DOHH2 (cell line): ENCODE data around the gene IFT57.

Experiments used
- H3F3A ChIP-seq: fragments of 200-600 bp; sonication (generic), shearing (Covaris generic); 2 replicates; pipeline ENCODE4 v1.6.0; 2016; ENCODE audit warnings: antibody characterized with exemption, mild to moderate bottlenecking; ENCODE audit not compliant: control insufficient read depth, insufficient read depth
- H3K27ac ChIP-seq: fragments of 200-600 bp; sonication (generic); 2 replicates; pipeline ENCODE4 v1.5.1; 2014; ENCODE audit warnings: low read depth, mild to moderate bottlenecking, low read length, moderate library complexity
- H3K27me3 ChIP-seq: fragments of 200-600 bp; sonication (generic); 2 replicates; pipeline ENCODE4 v1.6.1; 2014; ENCODE audit warnings: mild to moderate bottlenecking, low read length, mixed read lengths; ENCODE audit not compliant: control insufficient read depth
- H3K36me3 ChIP-seq: fragments of 200-600 bp; sonication (generic); 2 replicates; pipeline ENCODE4 v1.6.1; 2014; ENCODE audit warnings: mild to moderate bottlenecking, low read length, moderate library complexity, mixed read lengths; ENCODE audit not compliant: control insufficient read depth
- H3K4me1 ChIP-seq: fragments of 200-600 bp; sonication (generic); 2 replicates; pipeline ENCODE4 v1.6.1; 2014; ENCODE audit warnings: mild to moderate bottlenecking, low read length, mixed read lengths; ENCODE audit not compliant: control insufficient read depth
- H3K4me2 ChIP-seq: fragments of 200-600 bp; sonication (generic); 2 replicates; pipeline ENCODE4 v1.6.0; 2014; ENCODE audit warnings: mild to moderate bottlenecking, low read length, moderate library complexity
- H3K4me3 ChIP-seq: fragments of 200-600 bp; sonication (generic); 2 replicates; pipeline ENCODE4 v1.5.1; 2014; ENCODE audit warnings: mild to moderate bottlenecking, low read length, mixed read lengths
- H3K79me2 ChIP-seq: fragments of 200-600 bp; sonication (generic); 2 replicates; pipeline ENCODE4 v1.6.1; 2014; ENCODE audit warnings: mild to moderate bottlenecking, low read length, mixed read lengths; ENCODE audit not compliant: control insufficient read depth
- H3K9me2 ChIP-seq: fragments of 200-600 bp; sonication (generic); replicated peaks from 2 replicates; pipeline ENCODE4 v1.6.1; 2014; ENCODE audit warnings: mild to moderate bottlenecking, low read length, mixed read lengths; ENCODE audit not compliant: control insufficient read depth
- H3K9me3 ChIP-seq: fragments of 200-600 bp; sonication (generic); 2 replicates; pipeline ENCODE4 v1.6.1; 2014; ENCODE audit warnings: antibody characterized with exemption, low read length, mixed read lengths; ENCODE audit not compliant: control insufficient read depth, insufficient read depth
- H4K20me1 ChIP-seq: fragments of 200-600 bp; sonication (generic); 2 replicates; pipeline ENCODE4 v1.6.0; 2014; ENCODE audit warnings: low read depth, mild to moderate bottlenecking, antibody characterized with exemption, low read length, moderate library complexity; ENCODE audit not compliant: control insufficient read depth, insufficient read depth
- EZH2phosphoT487 ChIP-seq: fragments of 200-600 bp; sonication (generic); IDR thresholded peaks from 2 replicates; pipeline ENCODE4 v1.6.1; 2017; ENCODE audit warnings: borderline replicate concordance, mild to moderate bottlenecking, antibody characterized with exemption, low read length, moderate library complexity, mixed read lengths
- TF ChIP-seq, protein P1 (sequence below): fragments of 200-600 bp; sonication (generic); IDR thresholded peaks from one replicate; pipeline ENCODE4 v1.5.1; 2014; ENCODE audit warnings: antibody characterized with exemption, mild to moderate bottlenecking, low read depth, low read length; ENCODE audit not compliant: poor library complexity, severe bottlenecking

The IFT57 gene

DNA sequence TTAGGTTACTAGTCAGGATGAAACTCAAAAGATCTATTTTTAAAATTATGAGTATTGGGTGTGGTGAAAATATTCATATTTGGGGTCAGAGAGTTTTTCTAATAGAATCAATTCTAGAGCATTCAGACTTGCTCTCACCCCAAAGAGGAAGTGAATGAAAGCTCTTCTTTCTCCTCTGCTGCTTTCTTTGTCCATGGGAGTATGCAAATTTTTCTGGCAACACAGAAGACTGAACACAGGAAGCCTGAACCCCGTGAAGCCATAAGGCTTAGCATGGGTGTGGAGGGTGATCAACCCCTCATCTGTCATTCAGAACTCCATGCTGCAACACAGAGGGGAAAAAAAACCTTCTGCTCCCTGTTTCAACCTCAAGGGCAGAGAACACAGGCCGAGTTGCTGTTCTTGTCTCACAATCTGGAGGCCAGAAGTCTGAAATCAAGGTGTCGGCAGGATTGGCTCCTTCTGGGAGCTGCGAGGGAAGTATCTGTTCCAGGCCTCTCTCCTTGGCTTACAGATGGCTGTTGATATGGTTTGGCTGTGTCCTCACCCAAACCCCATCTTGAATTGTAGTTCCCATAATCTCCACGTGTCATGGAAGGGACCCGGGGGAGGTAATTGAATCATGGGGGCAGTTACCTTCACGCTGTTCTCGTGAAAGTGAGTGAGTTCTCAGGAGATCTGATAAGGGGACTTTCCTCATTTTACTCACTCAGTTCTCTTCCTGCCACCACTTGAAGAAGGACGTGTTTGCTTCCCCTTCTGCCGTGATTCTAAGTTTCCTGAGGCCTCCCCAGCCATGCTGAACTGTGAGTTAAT lies 97.7 kb downstream of the IFT57 start:
- H3K9me2 ChIP-seq: no peaks in the 10 kb centered on the region
- no peak for TF ChIP-seq EZH2phosphoT487
- TF ChIP-seq, protein P1, sequence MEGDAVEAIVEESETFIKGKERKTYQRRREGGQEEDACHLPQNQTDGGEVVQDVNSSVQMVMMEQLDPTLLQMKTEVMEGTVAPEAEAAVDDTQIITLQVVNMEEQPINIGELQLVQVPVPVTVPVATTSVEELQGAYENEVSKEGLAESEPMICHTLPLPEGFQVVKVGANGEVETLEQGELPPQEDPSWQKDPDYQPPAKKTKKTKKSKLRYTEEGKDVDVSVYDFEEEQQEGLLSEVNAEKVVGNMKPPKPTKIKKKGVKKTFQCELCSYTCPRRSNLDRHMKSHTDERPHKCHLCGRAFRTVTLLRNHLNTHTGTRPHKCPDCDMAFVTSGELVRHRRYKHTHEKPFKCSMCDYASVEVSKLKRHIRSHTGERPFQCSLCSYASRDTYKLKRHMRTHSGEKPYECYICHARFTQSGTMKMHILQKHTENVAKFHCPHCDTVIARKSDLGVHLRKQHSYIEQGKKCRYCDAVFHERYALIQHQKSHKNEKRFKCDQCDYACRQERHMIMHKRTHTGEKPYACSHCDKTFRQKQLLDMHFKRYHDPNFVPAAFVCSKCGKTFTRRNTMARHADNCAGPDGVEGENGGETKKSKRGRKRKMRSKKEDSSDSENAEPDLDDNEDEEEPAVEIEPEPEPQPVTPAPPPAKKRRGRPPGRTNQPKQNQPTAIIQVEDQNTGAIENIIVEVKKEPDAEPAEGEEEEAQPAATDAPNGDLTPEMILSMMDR: no peak
- H3K36me3 ChIP-seq: peaks cover 42% of the 10 kb centered on the region
- peak overlapping the region; percentile 100 for H3K4me2 ChIP-seq
- peaks cover 47% of the 10 kb centered on the region for H3K79me2 ChIP-seq
- H3K4me3 ChIP-seq: peak overlapping the region; percentile 97
- no peaks in the 10 kb centered on the region for H3K27me3 ChIP-seq
- H3F3A ChIP-seq: peaks cover 30% of the 10 kb centered on the region
- H4K20me1 ChIP-seq: no peaks in the 10 kb centered on the region
- H3K9me3 ChIP-seq: peaks cover under 1% of the 10 kb centered on the region; the same call in 1 of the 2 replicates
- H3K27ac ChIP-seq: peak overlapping the region; percentile 100
- H3K4me1 ChIP-seq: peaks cover 79% of the 10 kb centered on the region

DNA sequence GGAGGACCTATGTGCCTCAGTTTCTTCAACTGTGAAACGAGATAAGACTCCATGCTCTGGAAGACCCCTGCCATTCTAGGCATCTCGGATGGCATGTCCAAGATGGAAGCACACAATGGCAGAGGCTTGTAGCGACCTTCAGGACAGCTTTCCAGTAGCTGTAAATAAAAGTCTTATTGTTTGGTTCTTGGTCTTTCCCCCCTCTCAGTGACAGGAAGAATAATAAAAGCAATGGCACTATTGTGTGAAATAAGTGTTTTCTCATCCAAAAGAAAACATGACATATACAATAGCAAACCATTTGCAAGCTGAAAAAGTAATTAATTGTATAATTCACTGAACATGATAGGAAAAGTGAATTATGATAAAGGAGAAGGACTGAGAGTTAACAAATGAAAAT lies 98.9 kb downstream of the IFT57 start:
- peaks cover 67% of the 10 kb centered on the region for H3K4me1 ChIP-seq
- H3K4me3 ChIP-seq: peak overlapping the region; percentile 97
- H4K20me1 ChIP-seq: no peaks in the 10 kb centered on the region
- peak overlapping the region; percentile 100 for H3K27ac ChIP-seq
- peaks cover 31% of the 10 kb centered on the region for H3K36me3 ChIP-seq
- H3F3A ChIP-seq: peaks cover 30% of the 10 kb centered on the region
- no peak for TF ChIP-seq EZH2phosphoT487
- TF ChIP-seq, protein P1: no peak
- H3K4me2 ChIP-seq: peak overlapping the region; percentile 100
- H3K27me3 ChIP-seq: no peaks in the 10 kb centered on the region
- H3K9me2 ChIP-seq: no peaks in the 10 kb centered on the region
- H3K79me2 ChIP-seq: peaks cover 35% of the 10 kb centered on the region
- peaks cover 3% of the 10 kb centered on the region; the same call in 1 of the 2 replicates for H3K9me3 ChIP-seq

DNA sequence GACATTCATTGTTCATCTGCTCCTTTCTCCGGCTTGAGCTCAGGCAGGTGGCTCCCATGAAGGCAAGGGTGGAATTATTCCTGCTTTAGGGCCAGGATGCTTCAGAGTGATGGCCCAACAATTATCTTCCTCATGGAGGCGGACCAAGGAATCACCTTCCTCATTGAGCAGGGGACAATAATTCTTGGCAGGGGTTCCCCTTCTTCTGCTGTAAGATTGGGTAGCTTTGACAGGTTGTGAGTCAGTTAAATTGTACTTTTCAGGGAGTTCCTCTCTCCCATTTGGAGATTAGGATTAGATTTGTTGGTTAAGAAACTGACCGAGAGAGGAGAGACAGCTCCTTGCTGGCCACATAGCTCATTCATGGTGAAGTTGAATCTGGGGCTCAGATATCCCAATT lies 99.9 kb downstream of the IFT57 start:
- Histone ChIP-seq H3K79me2 (peaks cover 24% of the 10 kb centered on the region), H3K9me3 (peaks cover 3% of the 10 kb centered on the region; the same call in 1 of the 2 replicates), H3F3A (peaks cover 30% of the 10 kb centered on the region), H3K4me1 (peaks cover 56% of the 10 kb centered on the region), H3K27ac (no peak overlapping the region), H3K36me3 (peaks cover 20% of the 10 kb centered on the region), H3K4me3 (no peak overlapping the region), H3K27me3 (no peaks in the 10 kb centered on the region), H3K4me2 (peak overlapping the region; percentile 100; the same call in 1 of the 2 replicates), H4K20me1 (no peaks in the 10 kb centered on the region), H3K9me2 (no peaks in the 10 kb centered on the region)
- no peak for TF ChIP-seq EZH2phosphoT487
- TF ChIP-seq, protein P1: no peak
